HCT116 (cell line): ENCODE results near the gene ITIH6. TPM values are rescaled to one million over a fixed set of nuclear protein-coding genes. Genes with fewer than 3 reads are reported as not detected.

Source experiments
- ATAC-seq: fragments of 200-7000 bp; cut with Tn5 transposase; 2 replicates; pipeline ENCODE4 v1.9.1; 2020; ENCODE audit warnings: mild to moderate bottlenecking, moderate library complexity
- BruUV-seq: library from RNA; stranded (reverse); fragments of 400-500 nt; replicated peaks from 2 replicates; lab custom pipeline; 2021; lab: Mats Ljungman, UMichigan
- CTCF ChIA-PET: fragments of 300-600 bp; sonication (Branson Sonifier 250); formaldehyde crosslinking; loops from one replicate; lab custom pipeline; 2021; ENCODE audit warnings: antibody characterized with exemption; lab: Charles Lee
- POLR2A ChIA-PET: fragments of 300-600, 350-600 bp; sonication (Branson Sonifier 250); formaldehyde crosslinking; loops from one replicate; lab custom pipeline; 2021; ENCODE audit warnings: antibody characterized with exemption; lab: Charles Lee
- RAD21 ChIA-PET, 2 experiments: fragments of 300-600 bp; sonication (Branson Sonifier 250); formaldehyde crosslinking; loops; one replicate each; lab custom pipeline; 2023; ENCODE audit warnings: low total read pairs in 2 of 2; ENCODE audit not compliant: uncharacterized antibody in 2 of 2, unreplicated experiment in 2 of 2, low non-redundant PET in 1 of 2; lab: Charles Lee
- DNase-seq: peaks from one replicate; pipeline ENCODE4 v3.0.0-alpha.2; 2010; ENCODE audit warnings: low read depth, low spot score
- H2AFZ ChIP-seq: fragments of 200-600 bp; shearing (Covaris generic), sonication (generic); 2 replicates; pipeline ENCODE4 v1.6.1; 2017; ENCODE audit warnings: low read depth, mixed run types, mixed read lengths, antibody characterized with exemption, low read length; ENCODE audit not compliant: poor library complexity, severe bottlenecking
- H3K27ac ChIP-seq: 2 replicates; pipeline ENCODE4 v1.5.1; 2012; ENCODE audit warnings: low read depth, low read length
- H3K27me3 ChIP-seq: fragments of 200-600 bp; sonication (generic); 2 replicates; pipeline ENCODE4 v1.6.1; 2016; ENCODE audit warnings: mixed run types, low read length, mixed read lengths; ENCODE audit not compliant: insufficient read depth
- H3K36me3 ChIP-seq, 2 experiments: fragments of 200-500 bp in 1 of 2; fragments of 200-600 bp in 1 of 2; sonication (Bioruptor generic) in 1 of 2; sonication (generic) in 1 of 2; 2 replicates each; pipeline versions ENCODE4 v1.5.1 to v1.6.1; 2014 to 2016; ENCODE audit warnings: low read length in 2 of 2, inconsistent platforms in 1 of 2, mixed read lengths in 1 of 2, mixed run types in 1 of 2; ENCODE audit not compliant: insufficient read depth in 2 of 2, control insufficient read depth in 1 of 2
- H3K4me1 ChIP-seq, 2 experiments: fragments of 200-600 bp in 1 of 2; sonication (generic) in 1 of 2; 2 replicates each; pipeline versions ENCODE4 v1.5.1 to v1.6.1; 2012 to 2017; ENCODE audit warnings: low read length in 2 of 2, inconsistent platforms in 1 of 2, mild to moderate bottlenecking in 1 of 2, mixed read lengths in 1 of 2, mixed run types in 1 of 2, moderate library complexity in 1 of 2; ENCODE audit not compliant: insufficient read depth in 2 of 2, control insufficient read depth in 1 of 2
- H3K4me2 ChIP-seq: fragments of 200-600 bp; sonication (generic); 2 replicates; pipeline ENCODE4 v1.6.1; 2017; ENCODE audit warnings: mixed run types, low read length, mixed read lengths
- H3K4me3 ChIP-seq, 2 experiments: fragments of 200-600 bp in 1 of 2; sonication (generic) in 1 of 2; replicated peaks in 1 of 2; 2 replicates each; pipeline ENCODE4 v1.5.1; 2011 to 2016; ENCODE audit warnings: low read length in 2 of 2, control low read depth in 1 of 2, low read depth in 1 of 2, mild to moderate bottlenecking in 1 of 2, mixed read lengths in 1 of 2, mixed run types in 1 of 2
- H3K79me2 ChIP-seq: fragments of 200-600 bp; sonication (generic); 2 replicates; pipeline ENCODE4 v1.6.1; 2017; ENCODE audit warnings: mild to moderate bottlenecking, mixed run types, low read length, moderate library complexity, mixed read lengths; ENCODE audit not compliant: insufficient read depth
- H3K9ac ChIP-seq: fragments of 200-600 bp; sonication (generic); 2 replicates; pipeline ENCODE4 v1.6.1; 2016; ENCODE audit warnings: low read length, mixed read lengths
- H3K9me2 ChIP-seq: fragments of 200-600 bp; sonication (generic), shearing (Covaris generic); 2 replicates; pipeline ENCODE4 v1.6.1; 2017; ENCODE audit warnings: mixed run types, mild to moderate bottlenecking, moderate library complexity; ENCODE audit not compliant: insufficient read depth
- H3K9me3 ChIP-seq, 2 experiments: fragments of 200-500 bp in 1 of 2; fragments of 200-600 bp in 1 of 2; sonication (Bioruptor generic) in 1 of 2; sonication (generic) in 1 of 2; 2 replicates each; pipeline ENCODE4 v1.6.1; 2014 to 2017; ENCODE audit warnings: low read length in 2 of 2, mixed read lengths in 2 of 2, inconsistent platforms in 1 of 2, low read depth in 1 of 2, mild to moderate bottlenecking in 1 of 2, mixed run types in 1 of 2, moderate library complexity in 1 of 2; ENCODE audit not compliant: control insufficient read depth in 1 of 2, insufficient read depth in 1 of 2
- H4K20me1 ChIP-seq: fragments of 200-600 bp; sonication (generic), shearing (Covaris generic); 2 replicates; pipeline ENCODE4 v1.6.1; 2017; ENCODE audit warnings: mixed run types, mild to moderate bottlenecking, moderate library complexity; ENCODE audit not compliant: insufficient read depth
- ATF3 ChIP-seq: IDR thresholded peaks from 2 replicates; pipeline ENCODE4 v1.6.1; 2012
- CBX3 ChIP-seq: IDR thresholded peaks from 2 replicates; pipeline ENCODE4 v1.6.1; 2012; ENCODE audit warnings: low read depth
- CEBPB ChIP-seq: IDR thresholded peaks from 2 replicates; pipeline ENCODE4 v1.6.1; 2012; ENCODE audit warnings: low read depth
- EGR1 ChIP-seq: IDR thresholded peaks from 2 replicates; pipeline ENCODE4 v1.6.1; 2012; ENCODE audit warnings: low read depth
- ELF1 ChIP-seq: IDR thresholded peaks from 2 replicates; pipeline ENCODE4 v1.6.1; 2012; ENCODE audit warnings: low read depth, borderline replicate concordance
- EZH2 ChIP-seq: fragments of 200-600 bp; sonication (generic); IDR thresholded peaks from 2 replicates; pipeline ENCODE4 v1.6.1; 2017; ENCODE audit warnings: antibody characterized with exemption, mixed run types
- EZH2phosphoT487 ChIP-seq: fragments of 200-600 bp; IDR thresholded peaks from 2 replicates; pipeline ENCODE4 v1.6.1; 2018; ENCODE audit warnings: antibody characterized with exemption, borderline replicate concordance
- FOSL1 ChIP-seq: IDR thresholded peaks from 2 replicates; pipeline ENCODE4 v1.6.1; 2012; ENCODE audit warnings: low read depth
- JUND ChIP-seq: IDR thresholded peaks from 2 replicates; pipeline ENCODE4 v1.6.1; 2012
- POLR2A ChIP-seq: IDR thresholded peaks from 2 replicates; pipeline ENCODE4 v1.7.0; 2011; ENCODE audit warnings: borderline replicate concordance; ENCODE audit not compliant: insufficient read depth, insufficient read length; ENCODE audit errors: extremely low read depth
- RAD21 ChIP-seq: IDR thresholded peaks from 2 replicates; pipeline ENCODE4 v1.6.1; 2012; ENCODE audit warnings: low read depth, mild to moderate bottlenecking
- SIN3A ChIP-seq: IDR thresholded peaks from 2 replicates; pipeline ENCODE4 v1.6.1; 2012; ENCODE audit warnings: low read depth
- SP1 ChIP-seq: IDR thresholded peaks from 2 replicates; pipeline ENCODE4 v1.6.1; 2012; ENCODE audit warnings: low read depth
- SRF ChIP-seq: IDR thresholded peaks from 2 replicates; pipeline ENCODE4 v1.6.1; 2012; ENCODE audit warnings: low read depth
- YY1 ChIP-seq: IDR thresholded peaks from 2 replicates; pipeline ENCODE4 v1.6.1; 2011; ENCODE audit warnings: low read length, low read depth, moderate library complexity, mild to moderate bottlenecking; ENCODE audit not compliant: insufficient replicate concordance; ENCODE audit errors: extremely low read depth
- ZBTB33 ChIP-seq: IDR thresholded peaks from 2 replicates; pipeline ENCODE4 v1.6.1; 2011; ENCODE audit warnings: mild to moderate bottlenecking, low read length, moderate library complexity; ENCODE audit not compliant: insufficient replicate concordance; ENCODE audit errors: extremely low read depth
- ZNF274 ChIP-seq: fragments of 200-500 bp; sonication (Bioruptor generic); IDR thresholded peaks from 2 replicates; pipeline ENCODE4 v1.6.1; 2014; ENCODE audit warnings: mild to moderate bottlenecking, low read depth, low read length, inconsistent platforms
- intact Hi-C: fragments of 100-400 bp; cut with micrococcal nuclease; formaldehyde crosslinking; loops from 2 replicates; pipeline ENCODE4 v1.10.0; 2022
- total RNA-seq: library from RNA; stranded (reverse); gene quantifications from one replicate; pipeline ENCODE4 v1.2.1, GENCODE V29; 2021; ENCODE audit not compliant: unreplicated experiment

Gene ITIH6
- total RNA-seq, 1 experiment from 2014 or later = not detected

DNA sequence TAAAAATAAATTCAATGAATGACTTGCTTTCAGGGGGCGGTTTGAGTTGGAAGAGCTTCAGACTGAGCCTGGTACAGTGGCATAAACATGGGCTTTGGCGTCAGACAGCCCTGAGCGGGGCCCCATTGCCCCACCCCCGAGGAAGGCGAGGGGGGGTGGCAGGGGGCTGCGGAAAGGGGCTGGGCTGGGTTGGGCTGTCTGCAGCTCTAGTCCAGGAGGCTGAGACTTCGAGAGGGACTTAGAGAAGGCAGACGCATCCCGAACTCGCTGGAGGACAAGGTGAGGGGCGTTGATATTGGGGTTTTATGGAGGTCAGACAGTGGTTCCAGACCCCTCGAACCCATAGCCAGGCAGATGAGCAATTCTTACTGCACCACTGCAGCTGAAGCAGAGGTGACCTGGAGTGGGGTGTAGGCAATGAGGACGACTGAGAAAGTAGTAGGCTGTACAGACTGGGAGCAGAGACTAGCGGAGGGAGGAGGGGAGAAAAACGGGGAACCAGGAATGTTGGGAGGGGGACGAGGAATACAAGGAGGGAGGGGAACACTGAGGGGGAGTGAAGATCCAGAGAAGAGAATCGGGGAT is 9.6 kb upstream of the ITIH6 start, which contains the start of gene MAGED2:
Gene MAGED2 (plus strand): TSS at position 222 of the 585 bp plus-strand sequence. CDS start 1,587 bp downstream, outside the sequence.
- DNase-seq = no peak
- intact Hi-C loops = no loop called here
- no peaks in the 10 kb centered on the region for H4K20me1 ChIP-seq
- no peaks in the 10 kb centered on the region for H3K9me2 ChIP-seq
- peak within 1 kb of the TSS; percentile 65 to 66 for H3K4me3 ChIP-seq
- ChIA-PET RAD21 (interaction anchor here in 1 of 2 experiments (0.6 kb wide), 1 partner anchor 101 kb away, joined by 3 read pairs; no protein-coding TSS in a partner anchor), CTCF (no interaction called here), POLR2A (no interaction called here)
- TF ChIP-seq RAD21 (no peak), EGR1 (no peak), EZH2 (no peak), POLR2A (no peak), SRF (no peak), ATF3 (no peak), JUND (no peak)
- H2AFZ ChIP-seq = peak within 1 kb of the TSS; percentile 94
- H3K79me2 ChIP-seq = no peaks in the 10 kb centered on the region
- no TSS peak for BruUV-seq
- no peaks in the 10 kb centered on the region for H3K9me3 ChIP-seq
- H3K27ac ChIP-seq = peak within 1 kb of the TSS; percentile 61
- no peaks in the 10 kb centered on the region; a peak in 1 of 4 replicates for H3K36me3 ChIP-seq
- peaks cover 0 to 18% of the 10 kb centered on the region in 2 experiments; a peak in 2 of 4 replicates for H3K4me1 ChIP-seq
- ATAC-seq = no peak
- no peaks in the 10 kb centered on the region for H3K27me3 ChIP-seq
- peak within 1 kb of the TSS; percentile 51 for H3K9ac ChIP-seq
- H3K4me2 ChIP-seq = peak within 1 kb of the TSS; percentile 81

DNA sequence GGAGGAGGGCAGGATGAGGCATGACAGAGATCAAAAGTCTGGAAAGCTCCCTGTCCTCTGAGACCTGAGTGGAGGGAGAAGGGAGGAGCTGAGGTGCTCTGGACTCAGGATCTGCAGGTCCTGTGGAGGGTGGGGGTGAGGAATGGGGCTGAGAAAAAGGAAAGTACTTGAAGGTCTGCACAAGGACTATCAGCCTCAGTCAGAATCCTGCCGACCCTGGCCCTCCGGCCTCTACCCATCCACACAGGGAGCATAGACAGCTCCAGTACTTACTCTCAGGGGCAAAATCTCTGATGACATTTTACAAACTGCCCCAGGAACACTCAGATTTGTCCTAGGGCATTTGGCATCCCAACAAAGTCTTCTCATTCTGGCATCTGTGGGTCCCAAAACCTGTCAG is 991 bp upstream of the ITIH6 start:
- no peaks in the 10 kb centered on the region for H3K9me3 ChIP-seq
- H3K27me3 ChIP-seq = no peaks in the 10 kb centered on the region
- ATAC-seq (no peak), DNase-seq (no peak)
- no peaks in the 10 kb centered on the region for H3K9me2 ChIP-seq
- H3K36me3 ChIP-seq = no peaks in the 10 kb centered on the region
- BruUV-seq = no TSS peak
- H3K4me2 ChIP-seq = no peak overlapping the region
- no peak overlapping the region for H3K4me3 ChIP-seq
- TF ChIP-seq ATF3 (no peak), YY1 (no peak), POLR2A (no peak), SP1 (no peak), ZNF274 (no peak), SIN3A (no peak), JUND (no peak), EZH2phosphoT487 (no peak), SRF (no peak), ZBTB33 (no peak), ELF1 (no peak), CBX3 (no peak), CEBPB (no peak), RAD21 (no peak), EZH2 (no peak), FOSL1 (no peak)
- H3K79me2 ChIP-seq = no peaks in the 10 kb centered on the region
- H3K4me1 ChIP-seq = no peaks in the 10 kb centered on the region
- POLR2A ChIA-PET = no interaction called here
- H2AFZ ChIP-seq = no peak overlapping the region
- CTCF ChIA-PET = no interaction called here
- RAD21 ChIA-PET = no interaction called here
- H3K9ac ChIP-seq = no peak overlapping the region
- no peaks in the 10 kb centered on the region for H4K20me1 ChIP-seq
- intact Hi-C loops = no loop called here
- H3K27ac ChIP-seq = no peak overlapping the region
